ENCODE data around the gene SULT2B1.
A peak's percentile ranks its signal among the peaks of the same experiment; 100 is the strongest.

Gene SULT2B1

DNA sequence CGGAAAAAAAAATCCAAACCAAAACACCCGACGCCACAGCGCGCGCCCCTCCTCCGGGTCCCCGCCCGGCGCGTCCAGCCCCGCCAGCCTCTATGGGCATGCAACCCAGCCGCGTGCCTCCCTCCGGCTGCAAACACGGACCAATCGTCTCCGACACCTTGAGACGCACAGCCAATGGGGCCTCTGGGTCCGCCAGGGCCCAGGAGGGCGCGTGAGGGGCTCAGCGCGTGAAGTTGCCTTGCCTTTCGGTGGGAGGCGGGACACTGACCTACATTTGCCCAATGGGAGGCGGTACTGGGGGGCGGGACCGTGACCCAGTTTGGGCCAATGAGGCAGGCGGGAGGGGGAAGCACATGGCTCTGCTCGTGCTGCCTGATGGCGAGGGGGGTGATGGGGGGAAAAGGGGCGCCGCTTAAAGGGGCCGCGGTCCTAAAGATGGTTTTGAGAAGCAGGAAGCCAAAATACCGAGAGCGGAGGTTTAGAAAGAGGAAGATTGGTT, 85.5 kb downstream of the SULT2B1 start:
- peak; percentile 97 for DNase-seq

DNA sequence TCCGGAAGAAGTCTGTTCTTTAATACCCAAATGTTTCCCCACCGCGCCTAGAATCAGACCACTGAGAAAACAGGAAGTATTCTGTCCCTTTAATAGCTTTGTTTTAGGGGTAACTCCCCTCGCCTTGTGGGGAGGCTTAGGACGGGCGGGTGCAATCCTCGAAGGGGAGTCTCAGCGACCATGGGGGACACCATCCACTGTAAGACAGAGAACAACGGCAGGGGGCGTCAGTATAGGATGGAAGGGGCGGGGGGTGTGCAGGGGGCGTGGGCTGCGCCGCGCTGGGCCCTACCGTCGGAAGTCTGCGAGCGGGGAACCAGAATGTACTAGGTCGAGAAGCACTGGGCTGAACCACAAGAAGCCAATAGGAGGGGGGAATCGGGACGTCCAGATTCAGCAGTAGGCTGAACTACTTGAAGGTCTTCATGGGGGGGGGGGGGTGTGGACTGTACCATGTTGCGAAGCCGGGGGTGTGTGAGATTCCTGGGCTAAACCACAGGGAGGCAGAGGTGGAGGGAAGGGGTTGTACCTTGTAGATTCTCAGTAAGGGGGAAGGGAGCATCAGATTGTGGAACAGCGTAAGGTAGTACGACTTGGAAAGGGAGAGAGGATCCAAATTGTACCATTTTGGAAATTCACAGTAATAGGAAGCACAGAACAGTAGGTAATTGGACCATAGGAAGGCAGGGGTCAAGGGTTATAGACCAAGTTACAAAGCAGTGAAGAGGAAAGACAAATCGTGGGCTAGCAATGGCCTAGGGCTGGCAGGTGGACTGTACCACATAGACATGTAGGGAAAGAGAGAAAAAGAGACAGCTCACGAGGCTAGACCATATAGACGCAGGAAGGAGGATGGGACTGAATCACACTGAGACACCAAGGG, 86.2 kb downstream of the SULT2B1 start:
- peak; percentile 79 for DNase-seq

DNA sequence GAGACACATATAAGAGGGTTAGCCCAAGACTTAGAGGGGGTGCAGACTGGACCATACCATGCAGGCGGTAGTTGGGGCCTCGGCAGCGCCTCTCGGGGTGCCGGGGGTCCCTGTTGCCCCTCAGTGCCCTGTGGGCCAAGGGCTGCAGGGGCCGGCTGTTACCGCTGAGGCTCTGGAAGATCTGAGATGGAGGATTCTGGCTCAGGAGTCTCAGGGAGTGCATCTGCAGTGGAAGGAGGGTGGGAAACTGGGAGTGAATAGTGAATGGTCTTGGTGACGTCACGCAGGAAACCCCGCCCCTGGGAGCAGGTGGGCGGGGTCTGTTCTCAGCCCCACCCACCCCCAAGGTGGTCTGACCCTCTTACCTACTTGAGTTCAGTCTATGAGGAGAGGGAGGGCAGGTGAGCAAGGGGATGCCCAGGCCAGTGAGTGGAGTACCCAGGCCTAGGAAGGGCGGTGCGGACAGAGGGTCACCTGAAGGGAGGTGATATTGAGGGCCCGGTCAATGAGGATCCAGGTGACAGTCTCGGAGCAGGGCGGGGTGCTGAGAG, 86.9 kb downstream of the SULT2B1 start:
- no peak for DNase-seq

DNA sequence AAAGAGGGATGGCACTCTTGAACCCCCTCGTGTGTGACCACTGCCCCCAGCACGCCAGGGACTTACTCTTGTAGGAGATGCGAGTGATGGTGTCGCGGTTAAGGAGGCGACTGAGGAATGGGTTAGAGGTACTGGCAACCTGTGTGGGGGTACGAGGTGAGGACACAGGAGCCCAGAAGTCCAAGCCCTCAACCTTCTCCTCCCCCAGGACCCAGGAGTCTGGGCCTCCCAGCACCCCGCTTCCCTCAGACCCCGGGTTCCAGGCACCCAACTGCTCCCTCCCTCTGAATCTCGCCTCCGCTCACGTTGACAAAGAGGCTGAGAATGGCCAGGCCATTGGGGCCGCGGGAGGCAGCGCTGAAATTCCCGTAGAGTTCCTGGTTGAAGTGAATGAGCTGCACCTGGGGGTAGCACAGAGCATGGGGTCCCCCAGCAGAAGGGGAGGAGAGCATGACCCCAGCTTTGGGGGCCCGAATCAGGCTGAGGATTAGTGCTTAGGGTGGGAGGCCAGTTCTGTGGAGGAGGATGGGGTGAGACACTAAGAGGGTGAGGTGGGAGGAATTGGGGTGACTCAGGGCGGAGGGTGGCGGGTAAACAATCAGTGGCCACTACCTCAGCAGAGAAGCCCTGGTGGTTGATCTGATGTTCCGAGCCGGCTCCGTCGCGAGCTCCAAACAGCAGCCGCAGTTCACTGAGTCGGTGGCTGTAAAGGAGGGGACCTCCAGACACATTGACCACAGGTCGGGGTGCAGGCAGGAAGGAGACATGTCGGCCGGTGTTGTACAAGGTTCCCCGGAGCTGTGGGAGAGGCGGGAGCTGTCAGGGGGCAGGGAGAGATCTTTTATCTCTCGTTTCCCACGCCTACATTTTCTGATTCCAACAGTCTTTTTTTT, 87.8 kb downstream of the SULT2B1 start:
- no peak for DNase-seq

DNA sequence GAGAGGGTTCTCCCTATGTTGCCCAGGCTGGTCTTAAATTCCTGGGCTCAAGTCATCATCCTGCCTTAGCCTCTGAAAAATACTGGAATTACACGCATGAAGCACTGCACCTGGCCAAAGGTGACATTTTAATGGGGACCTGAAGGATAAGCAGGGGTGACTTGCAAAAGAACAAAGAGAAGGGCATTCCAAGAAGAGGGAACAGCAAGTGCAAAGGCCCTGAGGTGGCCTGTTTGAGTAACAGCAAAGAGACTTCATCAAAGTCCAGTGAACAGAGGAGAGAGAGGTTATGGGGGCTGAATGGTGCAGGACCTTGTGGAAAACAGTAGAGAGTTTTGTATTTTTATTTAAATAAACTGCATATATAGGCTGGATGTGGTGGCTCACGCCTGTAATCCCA, 89.9 kb downstream of the SULT2B1 start:
- DNase-seq: no peak

DNA sequence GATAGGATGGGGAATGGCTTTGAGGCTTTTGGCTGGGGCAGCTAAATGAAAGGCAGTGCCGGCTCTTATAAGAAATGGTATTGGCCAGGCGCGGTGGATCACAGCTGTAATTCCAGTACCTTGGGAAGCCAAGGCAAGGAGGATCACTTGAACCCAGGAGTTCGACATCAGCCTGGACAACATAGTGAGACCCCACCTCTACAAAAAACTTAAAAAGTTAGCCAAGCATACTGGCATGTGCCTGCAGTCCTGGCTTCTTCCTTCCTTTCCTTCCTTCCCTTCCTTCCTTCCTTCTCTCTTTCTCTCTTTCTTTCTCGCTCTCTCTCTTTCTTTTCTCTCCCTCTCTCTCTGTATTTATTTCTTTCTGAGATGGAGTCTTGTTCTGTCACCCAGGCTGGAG, 90.9 kb downstream of the SULT2B1 start:
- no peak for DNase-seq

DNA sequence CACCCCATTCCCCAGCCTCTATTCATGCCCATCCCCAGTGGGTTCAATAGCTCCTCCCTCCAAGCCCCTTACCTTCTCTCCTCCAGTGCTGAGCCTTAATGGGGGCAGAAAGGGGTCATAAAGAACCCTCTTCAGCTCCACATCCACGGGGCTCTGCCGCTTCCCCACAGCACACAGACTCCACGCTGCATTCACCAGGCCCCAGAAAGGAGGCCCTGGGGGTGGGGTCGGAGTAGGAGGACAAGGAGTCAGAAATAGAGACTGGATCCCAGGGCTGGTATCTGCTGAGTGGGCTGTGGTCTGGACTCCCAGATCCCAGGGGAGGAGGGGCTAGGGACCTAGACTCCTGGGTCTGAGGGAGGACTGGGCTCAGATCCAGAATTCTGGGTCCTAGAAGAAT, 92.4 kb downstream of the SULT2B1 start:
- DNase-seq: no peak

DNA sequence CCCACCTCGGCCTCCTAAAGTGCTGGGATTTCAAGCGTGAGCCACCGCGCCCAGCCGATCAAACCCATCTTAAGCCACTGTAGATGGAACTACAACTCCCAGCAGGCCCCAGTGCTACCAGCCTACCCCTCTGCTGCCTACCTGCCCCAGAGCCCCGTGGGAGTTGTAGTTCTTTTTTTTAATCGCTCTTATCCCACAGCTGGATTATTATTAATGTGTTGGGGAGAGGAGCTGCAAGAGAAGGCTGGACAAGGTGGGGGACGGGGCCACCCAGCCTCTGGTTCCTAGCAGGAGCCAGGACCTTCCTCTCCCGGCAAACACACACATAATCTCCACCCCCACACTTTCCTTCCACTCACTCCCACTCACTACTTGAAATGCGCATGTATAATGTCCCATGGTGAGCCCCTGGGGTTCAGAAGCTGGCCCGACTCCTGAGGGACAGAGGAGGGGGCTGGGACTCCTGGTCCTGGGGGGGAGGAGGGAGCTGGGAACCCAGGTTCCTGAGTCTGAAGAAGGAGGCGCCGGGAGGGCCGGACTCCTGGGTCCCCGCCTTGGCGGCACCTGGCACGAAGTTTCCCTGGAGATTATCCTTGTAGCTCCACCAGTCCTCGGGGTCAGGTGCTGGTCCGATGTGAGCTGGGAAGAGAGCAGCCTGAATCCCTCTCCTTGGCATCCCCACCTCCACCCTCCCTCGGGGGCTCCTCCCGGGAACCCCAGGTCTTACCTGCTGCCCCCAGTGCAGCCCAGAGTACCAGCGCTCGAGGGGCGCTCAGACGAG, 93.1 kb downstream of the SULT2B1 start:
- peak; percentile 71 for DNase-seq

DNA sequence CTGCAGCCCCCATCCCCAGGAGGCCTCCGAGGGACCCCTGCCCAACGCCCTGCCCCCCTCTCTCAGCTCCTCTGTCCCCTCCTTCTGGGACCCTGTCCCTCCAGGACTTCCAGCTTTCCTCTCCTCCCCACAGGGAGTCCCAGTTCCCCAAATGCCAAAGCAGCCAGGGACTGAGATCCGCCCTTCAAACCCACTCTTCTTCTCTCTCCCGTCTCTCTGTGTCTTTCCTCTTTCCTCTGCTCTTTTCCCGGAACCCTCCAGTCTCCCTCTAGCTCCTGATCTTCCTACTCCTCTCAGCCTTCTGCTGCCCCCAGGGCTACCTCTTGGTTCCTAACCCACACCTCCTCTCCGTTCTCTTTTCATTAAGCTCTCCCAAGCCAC, 93.6 kb downstream of the SULT2B1 start:
- DNase-seq: peak; percentile 70

DNA sequence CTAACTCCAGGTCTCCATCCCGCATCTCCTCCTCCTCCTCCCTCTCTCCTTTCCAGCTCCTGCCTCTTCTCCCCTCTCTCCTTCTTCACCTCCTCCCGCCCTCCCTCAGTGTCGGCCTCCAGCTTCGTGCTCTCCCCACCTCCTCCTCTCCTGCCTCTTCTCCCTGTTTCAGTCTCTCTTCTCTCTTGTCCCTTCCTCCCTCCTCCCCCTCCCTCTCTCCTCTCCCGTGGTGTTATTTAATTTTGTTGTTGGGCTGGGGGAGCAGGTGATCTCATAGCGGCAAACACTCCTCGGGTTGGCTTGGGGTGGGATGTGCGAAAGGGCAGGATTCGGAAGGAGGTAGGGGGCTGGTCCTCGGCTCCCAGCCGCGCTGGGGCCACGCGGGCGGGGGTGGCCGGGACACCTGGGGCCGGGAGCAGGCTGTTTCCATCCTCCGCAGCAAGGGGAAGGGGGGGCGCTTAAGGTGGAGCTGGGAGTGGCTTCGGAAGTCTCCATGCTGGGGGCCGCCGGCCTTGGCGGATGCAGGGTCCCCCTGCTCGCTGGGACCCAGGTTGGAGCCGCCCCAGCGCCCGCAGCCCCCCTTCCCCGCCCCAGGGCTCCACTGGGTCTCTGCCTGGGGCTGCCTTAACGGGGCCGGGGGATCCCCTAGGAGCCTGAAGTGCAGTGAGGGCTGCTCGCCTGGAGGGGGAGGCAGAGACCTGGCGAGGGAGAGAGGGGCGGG, 94.2 kb downstream of the SULT2B1 start, which contains the start of gene CA11:
TSS of gene CA11 (minus strand) at position 187 of the 721 bp plus-strand sequence. CDS start 555 bp downstream, outside the sequence.
- DNase-seq: peak; percentile 89

DNA sequence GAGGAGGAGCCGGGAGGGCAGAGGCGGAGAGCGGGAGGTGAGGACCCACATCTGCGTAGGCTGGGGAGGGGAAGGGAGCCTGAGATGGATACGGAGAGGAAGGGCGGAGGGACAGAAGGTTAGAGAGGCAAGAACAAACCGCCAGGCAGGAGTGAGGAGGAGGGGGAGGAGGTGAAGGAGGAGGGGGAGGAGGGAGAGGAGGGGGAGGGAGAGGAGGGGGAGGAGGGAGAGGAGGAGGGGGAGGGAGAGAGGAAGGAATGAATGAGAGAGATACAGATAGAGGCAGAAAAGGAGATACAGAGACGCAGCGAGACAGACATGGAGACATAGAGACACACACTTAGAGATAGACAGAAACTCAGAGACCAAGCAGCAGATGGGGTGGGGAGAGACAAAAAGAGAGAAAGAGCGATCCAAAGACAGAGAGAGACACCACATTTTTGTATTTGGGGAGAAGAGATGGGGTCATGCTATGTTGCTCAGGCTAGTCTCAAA, 94.8 kb downstream of the SULT2B1 start:
- no peak for DNase-seq

DNA sequence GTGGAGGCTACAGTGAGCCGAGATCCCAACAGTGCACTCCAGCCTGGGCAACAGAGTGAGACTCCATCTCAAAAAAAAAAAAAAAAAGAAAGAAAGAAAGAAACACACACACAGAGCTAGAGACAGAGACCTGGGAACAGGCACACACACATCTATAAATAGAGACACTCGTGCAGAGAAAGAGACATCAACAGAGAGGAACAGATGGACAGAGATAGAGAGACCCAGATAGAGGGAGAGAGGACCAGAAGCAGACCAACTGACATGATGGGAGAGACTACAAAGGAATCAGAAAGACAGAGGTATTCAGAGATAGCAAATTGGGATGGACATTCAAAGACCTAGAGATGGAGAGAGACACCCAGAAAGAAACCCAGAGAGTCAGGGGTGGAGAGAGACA, 96.2 kb downstream of the SULT2B1 start:
- no peak for DNase-seq

All from DMS79 treated with DMSO at 0.1 percent for 48 hours (cell line).